Measurements from ENCODE around the gene TOR1A.
"Not testable (repeated sequence)": the region's sequence is repeated elsewhere in the genome, so short reads cannot be mapped to it uniquely, and the experiment has no call there.

Gene TOR1A

DNA sequence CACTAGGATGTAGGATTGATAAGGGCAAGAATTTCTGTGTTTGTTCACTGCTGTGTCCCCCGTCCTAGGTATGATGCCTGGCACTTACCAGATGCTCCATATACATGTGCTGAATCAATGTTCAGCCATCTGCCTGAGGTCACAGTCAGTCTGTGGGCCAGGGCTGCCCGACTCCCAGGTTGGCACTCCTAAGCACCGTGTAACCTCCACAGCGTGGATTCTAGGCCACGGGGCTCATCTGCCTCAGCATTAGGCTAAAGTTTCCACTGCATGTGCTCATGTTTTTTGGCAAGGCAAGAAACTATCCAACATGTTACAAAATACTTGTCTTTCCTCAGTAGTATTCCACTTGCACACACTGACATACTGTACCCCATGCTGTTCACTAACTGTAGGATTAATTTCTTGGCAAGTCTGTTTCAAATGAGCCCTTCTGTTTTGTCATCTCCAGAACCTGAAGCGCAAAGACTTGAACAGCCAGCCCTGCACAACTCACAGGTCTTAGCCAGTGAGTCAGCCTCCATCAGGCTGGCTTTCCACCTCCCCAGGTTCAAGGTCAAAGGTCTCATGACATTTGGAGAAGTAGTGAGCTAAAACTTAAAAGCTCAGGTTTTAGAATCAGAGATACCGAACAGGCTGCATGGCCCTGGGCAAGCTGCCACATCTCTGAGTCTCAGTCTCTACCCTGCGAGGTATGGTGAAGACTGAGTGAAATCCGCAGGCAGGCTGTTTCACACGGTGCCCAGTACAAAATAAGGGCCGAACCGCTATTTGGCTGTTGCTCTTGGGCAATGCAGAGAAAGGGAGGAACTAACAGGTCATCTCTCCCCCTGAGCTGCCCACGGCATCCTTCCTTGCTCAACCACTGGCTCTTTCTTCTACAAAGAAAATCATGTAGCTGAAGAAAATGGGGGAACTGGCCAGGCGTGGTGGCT, 7.2 kb downstream of the TOR1A start:
- no peak for DNase-seq

DNA sequence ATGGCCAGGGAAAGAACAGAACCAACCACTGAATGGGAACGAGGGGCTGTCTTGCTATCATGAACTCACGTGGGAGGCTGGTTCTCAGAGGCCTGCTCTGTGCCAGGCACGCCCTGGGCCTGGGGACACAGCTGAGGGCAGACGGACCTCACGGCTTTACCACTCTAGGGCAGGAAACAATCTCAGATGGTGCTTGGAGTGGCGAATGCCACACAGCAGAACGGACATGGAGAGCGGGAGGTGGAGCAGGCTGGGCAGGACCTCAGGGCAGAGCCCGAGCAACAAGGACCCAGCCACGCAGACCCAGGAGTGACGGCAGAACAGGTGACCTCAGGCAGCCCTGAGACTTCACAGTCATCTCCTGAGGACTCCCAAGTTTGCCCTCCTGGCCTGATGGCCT, 8.7 kb downstream of the TOR1A start:
- no peak for DNase-seq

DNA sequence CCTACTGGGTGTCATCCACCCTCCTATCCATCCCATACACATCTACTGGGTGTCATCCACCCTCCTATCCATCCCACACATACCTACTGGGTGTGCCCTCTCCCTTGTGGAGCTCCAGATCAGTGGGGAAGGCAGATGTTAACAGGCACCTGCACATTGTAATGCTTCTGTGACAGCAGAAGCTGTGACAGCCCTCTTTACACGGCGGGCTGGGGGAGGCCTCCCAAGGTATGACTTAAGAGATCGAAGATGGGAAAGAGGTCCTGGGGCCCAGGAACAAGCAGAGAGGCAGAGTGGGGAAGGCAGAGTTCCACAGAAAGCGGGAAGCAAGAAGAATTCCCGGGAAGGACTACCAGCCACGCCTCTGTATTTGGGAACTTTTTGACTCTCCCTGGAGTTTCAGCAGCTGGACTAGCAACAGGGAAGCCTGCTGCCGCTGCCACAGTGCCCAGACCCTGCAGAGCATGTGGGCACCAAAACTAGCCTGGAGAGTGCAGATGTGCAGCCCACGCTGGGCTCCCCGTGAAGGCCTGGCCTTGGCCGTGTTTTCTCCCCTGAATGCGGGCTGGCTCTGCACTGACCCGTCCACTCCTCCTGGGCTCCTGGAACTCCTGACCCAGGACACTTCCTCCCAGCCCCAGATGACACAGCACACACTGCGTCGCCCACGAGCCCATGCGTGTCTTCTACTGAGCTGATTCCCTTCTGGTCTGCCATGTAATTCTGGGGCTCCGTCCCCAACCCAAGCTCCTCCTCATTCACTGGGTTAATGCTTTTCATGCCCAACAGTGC, 9.3 kb downstream of the TOR1A start:
- no peak for DNase-seq

DNA sequence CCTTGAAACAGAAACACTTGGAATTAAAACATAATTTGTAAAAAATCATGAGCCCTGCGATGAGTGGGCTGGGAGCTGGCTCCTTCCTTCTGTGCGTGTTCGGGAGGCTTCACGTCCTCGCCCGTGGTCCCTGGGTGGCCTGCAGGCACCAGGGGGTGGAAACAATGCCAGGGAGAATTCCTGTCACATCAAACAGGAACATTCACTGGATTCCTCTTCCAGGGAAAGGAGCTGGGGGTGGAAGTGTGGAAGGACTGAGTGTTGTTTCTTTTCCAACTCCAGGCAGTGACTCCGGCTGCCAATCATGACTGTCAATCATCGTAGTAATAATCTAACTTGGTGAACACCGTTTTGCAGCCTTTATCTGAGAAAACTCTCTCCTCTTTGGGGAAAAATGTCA, 10.3 kb downstream of the TOR1A start:
- no peak for DNase-seq

DNA sequence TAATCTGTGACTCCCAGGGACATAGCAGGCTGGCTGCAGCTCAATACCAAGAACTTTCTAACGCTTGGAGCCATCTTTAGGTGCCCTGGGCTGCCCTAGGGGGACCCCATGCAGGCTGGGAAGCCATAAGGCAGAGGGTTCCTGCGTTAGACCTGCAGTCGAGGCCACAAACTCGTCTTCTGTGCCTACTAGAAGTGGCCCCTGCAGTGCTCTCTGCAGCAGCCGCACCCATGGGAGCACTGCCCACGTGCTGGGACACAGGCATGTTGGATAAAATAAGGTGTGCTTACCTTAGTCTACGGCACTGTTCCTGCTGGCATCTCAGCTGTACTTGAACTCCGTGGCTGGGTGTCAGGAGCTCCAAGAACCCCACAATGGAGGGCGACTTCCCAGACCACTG, 11.6 kb downstream of the TOR1A start:
- DNase-seq = no peak

DNA sequence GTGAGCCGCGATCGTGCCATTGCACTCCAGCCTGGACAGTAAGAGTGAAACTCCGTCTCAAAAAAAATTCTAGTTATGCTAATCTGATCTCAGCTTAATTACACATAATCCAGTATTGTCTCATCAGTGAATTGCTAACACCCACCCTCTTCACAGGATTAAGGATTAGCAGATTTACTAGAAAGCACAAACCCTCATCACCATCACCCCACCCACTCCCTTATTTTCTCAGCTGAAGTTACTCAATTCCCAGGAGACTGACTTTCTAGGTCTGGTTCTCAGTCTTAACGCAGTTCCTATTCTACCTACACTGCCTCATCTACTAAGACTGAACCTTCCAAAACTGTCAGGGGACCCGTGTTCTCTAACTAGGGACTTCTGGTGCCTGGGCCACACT, 12.0 kb downstream of the TOR1A start:
- no peak for DNase-seq

DNA sequence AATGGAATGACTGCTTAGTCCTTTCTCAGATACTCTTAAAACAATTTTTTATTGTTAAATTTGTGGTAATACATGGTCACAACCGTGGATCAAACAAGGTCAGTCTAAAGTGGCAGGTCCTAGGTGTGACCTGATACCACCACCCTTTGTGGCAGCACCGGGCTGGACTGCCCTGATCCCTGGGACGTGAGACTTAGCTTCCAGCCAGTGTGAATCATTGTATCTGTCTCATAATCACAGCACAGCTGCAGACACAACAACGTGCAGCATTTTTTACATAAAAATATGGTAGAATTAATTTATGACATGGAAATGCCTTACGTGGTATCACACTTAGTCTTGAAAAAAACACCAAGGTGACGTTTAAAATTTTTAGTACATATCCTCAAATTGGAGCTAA, 13.1 kb downstream of the TOR1A start:
- no peak for DNase-seq

DNA sequence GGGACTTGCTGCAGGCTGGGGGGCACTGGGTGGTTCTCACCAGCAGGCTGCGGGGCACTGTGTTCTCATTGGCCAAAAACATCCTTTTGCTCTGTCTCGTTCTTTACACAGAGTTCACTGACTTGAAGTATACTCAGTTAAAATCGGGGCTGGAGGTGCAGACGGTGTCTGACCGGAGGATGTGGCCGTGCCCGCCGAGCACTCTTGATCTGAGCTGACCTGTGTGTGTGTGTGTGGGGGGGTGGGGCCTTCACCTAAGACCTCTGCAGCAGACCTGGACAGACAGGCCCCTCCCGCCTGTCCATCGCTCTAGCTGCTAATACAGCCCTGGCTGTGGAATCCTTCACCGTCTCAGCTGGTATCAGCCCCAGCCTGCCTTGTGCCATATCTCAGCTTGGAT, 13.8 kb downstream of the TOR1A start:
- DNase-seq = no peak

DNA sequence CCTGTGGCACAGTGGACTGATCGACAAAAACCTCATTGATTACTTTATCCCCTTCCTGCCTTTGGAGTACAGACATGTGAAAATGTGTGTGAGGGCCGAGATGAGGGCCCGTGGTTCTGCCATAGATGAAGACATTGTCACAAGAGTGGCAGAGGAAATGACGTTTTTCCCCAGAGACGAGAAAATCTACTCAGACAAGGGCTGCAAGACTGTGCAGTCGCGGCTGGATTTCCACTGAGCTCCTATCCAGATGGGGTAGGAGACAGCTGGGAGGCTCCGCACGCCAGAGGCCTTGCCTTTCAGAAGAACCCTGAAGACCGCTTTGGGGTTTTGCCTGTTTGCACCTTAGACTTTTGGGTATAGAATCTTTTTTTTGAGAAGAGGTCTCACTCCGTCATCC, 14.6 kb downstream of the TOR1A start:
- no peak for DNase-seq

DNA sequence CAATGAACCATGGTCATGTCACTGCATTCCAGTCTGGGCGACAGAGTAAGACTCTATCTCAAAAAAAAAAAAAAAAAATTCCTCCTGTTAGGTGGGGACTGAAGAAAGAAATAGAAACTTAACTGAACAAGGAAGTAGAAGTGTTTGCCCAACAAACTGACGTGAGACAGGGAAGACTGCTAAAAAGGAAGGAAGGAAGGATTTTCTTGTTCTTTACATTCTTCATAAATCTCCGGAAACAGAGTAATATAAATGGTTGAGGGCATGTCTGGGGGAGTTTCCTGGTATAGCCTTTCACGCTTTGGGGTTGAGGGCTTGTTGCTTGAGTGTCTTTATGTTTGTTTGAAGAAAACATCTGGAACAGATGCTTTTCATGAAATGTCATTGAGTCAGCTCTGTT, 17.9 kb downstream of the TOR1A start:
- no peak for DNase-seq

DNA sequence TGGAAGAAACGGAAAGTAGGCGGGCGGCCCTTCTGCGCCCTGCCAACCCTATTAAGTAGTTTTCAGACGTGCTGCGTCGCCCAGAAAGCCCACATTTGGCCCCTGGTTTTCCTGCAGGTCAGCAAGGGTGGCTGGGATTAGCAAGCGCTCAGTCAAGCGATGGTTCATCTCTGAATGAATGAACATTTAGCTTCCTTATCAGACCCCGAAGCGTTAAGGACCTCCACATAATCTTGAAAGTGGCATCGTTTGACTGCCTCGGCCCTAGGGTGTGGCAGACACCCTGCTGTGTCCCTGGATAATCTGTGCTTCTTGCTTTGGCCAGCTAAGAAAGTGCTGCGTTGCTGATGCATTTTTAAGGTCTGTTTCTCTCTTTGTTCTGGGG, 20.3 kb downstream of the TOR1A start:
- DNase-seq = no peak

DNA sequence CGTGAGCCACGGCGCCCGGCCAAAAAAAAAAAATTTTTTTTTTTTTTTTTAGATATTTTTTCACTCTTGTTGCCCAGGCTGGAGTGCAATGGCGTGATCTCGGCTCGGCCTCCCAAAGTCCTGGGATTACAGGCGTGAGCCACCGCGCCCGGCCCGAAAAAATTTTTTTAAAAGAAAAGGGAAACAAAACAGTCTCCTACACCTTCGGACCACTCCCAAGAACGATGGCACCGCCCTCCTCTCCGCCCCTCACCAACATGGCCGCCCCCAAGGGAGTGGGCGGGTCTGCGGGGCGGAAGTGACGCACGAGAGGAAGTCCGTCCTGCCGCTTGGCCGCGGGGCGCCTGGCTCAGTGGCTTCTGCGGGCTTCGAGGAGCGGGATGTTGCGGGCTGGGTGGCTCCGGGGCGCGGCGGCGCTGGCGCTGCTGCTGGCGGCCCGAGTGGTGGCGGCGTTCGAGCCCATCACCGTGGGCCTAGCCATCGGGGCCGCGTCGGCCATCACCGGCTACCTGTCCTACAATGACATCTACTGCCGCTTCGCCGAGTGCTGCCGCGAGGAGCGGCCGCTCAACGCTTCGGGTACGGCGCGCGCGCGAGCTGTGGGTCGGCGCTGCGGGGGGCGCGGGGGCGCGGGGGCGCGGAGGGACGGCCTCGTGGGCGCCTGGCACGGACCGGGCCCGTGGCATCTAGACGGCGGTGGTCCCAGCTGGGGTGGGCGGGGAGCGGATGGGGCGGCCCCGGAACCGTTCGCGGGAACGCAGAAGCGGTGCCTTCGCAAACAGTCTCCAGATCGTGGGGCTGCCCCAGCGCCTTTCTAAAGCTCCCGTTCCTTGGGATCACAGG, 20.9 kb downstream of the TOR1A start, which contains the start of gene TOR1B:
TSS of gene TOR1B (plus strand) at position 352 of the 843 bp plus-strand sequence. CDS start at position 381, 29 bp downstream.
- peak; percentile 88 for DNase-seq

DNA sequence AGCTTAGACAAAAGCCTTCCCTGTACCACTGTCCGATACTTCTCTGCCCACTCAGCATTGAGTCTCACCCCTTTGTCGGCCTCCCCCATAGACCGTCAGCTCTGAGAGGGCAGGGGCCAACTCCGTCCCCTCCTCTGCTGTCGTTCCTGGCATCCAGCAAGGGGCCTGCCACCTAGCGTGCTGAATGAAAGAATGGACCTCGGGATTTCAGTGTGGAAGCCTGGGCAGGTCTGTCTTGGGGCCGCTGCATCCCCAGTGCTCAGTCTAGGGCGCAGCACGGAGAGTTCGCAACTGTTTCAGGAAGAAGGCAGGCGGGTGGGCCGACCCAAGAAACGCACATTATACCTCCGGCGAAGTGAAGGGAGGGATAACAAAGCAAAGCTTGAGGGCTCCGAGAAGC, 22.4 kb downstream of the TOR1A start:
- DNase-seq = no peak

DNA sequence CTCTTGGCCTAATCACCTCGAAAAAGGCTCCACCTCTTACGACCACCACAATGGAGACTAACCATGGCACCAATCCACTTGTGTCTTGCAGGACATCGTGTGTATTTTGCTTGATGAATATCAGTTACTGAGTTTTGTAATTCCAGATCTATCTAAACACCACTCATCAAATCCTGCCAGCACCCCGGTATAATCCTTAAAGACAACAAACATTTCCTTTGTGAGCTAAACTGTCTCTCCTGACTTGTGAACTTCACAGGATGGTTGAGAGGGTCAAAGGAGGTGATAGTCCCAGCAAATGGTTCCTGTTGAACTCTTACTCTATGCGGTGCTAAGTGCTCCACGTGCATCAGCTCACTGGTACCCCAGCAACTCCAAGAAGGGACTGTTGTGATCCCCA, 25.0 kb downstream of the TOR1A start:
- DNase-seq = no peak

DNA sequence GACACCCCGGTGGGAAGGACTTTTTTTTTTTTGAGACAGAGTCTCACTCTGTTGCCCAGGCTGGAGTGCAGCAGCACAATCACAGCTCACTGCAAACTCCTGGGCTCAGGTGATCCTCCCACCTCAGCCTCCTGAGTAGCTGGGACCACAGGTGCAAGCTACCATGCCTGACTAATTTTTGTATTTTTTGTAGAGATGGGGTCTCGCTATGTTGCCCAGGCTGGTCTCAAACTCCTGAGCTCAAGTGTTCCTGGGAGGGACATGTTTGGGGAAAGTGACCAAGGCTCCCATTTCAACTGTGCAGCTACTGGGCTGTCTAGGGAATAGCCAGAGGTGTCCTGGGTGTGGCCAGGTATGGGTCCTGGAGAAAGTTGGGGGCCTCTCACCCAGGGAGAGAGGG, 27.9 kb downstream of the TOR1A start:
- DNase-seq = not testable (repeated sequence)

DNA sequence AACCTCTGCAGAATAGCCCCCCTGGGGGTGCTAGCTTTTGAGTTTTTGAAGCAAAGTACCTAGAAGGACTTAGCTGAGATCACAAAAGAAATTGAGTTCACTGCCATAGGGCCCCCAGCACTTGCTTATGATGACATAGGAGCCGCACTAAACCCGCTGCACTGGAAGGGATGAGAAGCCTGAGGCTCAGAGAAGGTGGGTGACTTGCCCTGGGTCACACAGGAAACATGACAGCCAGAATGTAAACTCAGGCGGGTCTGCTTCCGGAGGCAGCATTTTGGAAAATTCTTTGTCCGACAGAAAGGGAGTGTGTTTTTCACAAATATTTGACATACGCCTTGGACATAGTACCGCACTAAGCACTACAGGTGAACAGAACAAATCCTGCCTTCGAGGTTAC, 29.4 kb downstream of the TOR1A start:
- no peak for DNase-seq

DNA sequence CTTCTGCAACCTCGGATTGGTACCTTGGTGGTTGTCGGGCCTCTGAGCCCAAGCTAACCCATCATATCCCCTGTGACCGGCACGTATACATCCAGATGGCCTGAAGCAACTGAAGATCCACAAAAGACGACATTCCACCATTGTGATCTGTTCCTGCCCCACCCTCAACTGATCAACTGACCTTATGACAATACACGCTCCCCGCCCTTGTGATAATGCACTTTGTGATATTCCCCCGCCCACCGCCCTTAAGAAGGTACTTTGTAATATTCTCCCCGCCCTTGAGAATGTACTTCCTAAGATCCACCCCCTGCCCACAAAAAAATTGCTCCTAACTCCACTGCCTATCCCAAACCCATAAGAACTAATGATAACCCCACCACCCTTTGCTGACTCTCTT, 37.5 kb downstream of the TOR1A start:
- DNase-seq = no peak

DNA sequence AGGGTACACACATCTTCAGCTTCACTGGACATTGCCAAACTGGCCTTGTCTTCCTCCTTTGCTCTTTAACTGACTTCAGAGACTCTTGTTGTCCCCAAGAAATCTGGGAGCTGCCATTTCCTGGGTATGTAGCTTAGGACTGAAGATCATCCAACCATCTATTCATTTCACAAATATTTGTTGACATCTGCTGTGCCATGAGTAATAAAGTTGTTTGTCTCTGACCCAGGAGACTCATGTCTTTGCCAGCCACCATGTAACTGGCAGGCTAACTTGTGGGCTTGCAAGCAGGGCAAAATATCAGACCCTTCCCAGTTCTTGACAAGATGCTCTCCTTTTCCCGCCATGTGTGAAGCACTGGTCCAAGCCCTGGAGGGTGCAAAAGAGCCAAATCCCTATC, 38.1 kb downstream of the TOR1A start:
- DNase-seq = no peak

DNA sequence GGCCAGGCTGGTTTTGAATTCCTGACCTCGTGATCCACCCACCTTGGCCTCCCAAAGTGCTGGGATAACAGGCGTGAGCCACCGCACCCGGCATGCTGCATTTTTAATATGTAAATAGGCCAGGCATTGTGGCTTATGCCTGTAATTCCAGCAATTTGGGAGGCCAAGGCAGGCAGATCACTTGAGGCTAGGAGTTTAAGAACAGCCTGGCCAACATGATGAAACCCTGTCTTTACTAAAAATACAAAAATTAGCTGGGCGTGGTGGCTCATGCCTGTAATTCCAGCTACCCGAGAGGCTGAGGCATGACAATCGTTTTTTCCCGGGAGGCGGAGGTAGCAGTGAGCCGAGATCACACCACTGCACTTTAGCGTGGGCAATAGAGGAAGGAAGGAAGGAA, 39.0 kb downstream of the TOR1A start:
- not testable (repeated sequence) for DNase-seq

DNA sequence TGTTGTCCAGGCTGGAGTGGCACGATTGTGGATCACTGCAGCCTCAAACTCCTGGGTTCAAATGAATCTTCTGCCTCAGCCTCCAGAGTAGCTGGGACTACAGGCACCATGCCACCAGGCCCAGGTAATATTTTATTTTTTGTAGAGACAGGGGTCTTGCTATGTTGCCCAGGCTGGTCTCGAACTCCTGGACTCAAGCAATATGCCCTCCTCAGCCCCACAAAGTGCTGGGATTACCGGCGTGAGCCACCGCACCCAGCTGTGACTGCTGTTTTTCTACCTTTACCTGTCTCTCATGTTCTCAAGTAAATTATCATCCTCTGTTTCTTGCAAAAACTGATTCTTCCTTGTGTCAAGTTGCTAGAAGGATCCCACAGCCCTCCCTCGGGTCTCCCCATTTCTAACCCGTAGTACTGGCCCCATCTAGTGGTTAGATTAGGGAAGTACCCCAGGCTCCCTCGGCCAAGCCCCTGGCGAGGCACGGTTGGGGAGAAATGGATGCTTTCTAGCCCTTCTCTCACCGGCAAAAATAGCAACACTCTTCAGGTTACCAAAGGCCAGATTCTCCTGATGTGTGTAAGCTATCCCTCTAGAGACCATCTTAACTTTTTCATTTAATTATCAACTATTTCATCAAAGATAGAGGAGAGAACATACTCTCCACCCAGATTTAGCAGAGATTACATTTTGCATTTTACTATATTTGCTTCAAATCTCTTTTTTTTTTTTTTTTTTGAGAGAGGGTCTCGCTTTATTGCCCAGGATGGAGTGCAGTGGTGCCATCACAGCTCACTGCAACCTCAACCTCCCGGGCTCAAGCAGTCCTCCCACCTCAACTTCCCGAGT, 40.2 kb downstream of the TOR1A start:
- DNase-seq = peak; percentile 58

DNA sequence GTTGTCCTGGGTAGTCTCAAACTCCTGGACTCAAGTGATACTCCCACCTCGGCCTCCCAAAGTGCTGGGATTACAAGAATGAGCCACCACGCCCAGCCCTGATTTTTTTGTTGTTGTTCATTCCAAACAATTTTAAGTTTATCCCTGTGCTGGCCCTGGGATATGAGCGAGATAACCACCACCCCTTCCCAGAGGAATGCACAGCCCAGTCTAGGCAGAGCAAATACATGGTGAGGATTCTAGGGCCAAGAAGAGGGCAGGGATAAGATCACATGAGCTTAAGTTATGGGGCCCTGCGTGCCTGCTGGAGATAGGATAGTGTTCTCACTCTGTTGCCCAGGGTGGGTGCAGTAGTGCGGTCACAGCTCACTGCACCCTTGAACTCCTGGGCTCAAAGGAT, 42.0 kb downstream of the TOR1A start:
- no peak for DNase-seq

DNA sequence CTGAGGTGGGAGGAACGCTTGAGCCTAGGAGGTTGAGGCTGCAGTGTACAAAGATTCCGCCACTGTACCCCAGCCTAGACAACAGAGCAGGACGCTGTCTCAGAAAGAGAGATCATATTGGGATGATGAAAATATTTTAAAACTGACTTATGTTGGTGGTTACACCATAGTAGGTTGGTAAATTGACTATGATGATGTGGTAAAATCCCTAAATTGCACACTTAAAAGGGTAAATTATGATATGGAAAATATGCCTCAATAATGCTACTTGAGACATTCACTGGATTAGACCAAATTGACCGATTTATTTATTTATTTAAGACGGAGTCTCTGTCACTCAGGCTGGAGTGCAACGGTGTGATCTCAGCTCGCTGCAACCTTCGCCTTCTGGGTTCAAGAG, 42.8 kb downstream of the TOR1A start:
- DNase-seq = no peak
